T-helper 1 cell treated with Interleukin-12 subunit alpha and Interleukin-12 subunit beta and Interleukin-4 antibody, amounts not matched to agents 30 μg/mL and 1 μg/mL, for 36 hours (primary cell): ENCODE measurements around the gene ATP2B1.

ENCODE experiments used
- H3K27ac Mint-ChIP-seq: one replicate; pipeline ENCODE4 v1.8.0; 2021; ENCODE audit warnings: mild to moderate bottlenecking, mixed read lengths
- H3K27me3 Mint-ChIP-seq: one replicate; pipeline ENCODE4 v1.8.0; 2021; ENCODE audit warnings: low read depth, mixed read lengths
- H3K36me3 Mint-ChIP-seq: one replicate; pipeline ENCODE4 v1.8.0; 2021; ENCODE audit warnings: low read depth, mixed read lengths
- H3K4me1 Mint-ChIP-seq: one replicate; pipeline ENCODE4 v1.8.0; 2021; ENCODE audit warnings: low read depth, mixed read lengths
- H3K4me3 Mint-ChIP-seq: one replicate; pipeline ENCODE4 v1.8.0; 2021; ENCODE audit warnings: mild to moderate bottlenecking, moderate library complexity, mixed read lengths
- H3K9me3 Mint-ChIP-seq: one replicate; pipeline ENCODE4 v1.8.0; 2021; ENCODE audit warnings: mixed read lengths

Gene ATP2B1

DNA sequence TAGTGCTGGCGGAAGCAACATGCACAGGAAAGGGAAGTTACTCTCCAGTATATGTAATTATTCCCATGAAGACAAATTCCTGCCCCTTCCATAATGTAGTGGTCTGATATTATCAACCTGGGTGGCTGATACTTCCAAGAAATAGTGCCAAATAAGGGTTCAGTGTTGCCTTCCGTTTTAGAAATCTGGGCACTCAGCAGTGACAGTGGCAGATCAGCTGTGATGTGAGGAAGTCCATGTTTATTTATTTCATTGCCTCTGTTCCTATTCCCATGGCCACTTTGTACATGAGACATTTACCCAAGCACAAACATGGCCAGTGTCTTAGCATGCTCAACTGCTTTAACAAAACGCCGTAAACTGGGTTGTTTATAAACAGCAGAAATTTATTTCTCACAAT is 162.5 kb downstream of the ATP2B1 start:
- Mint-ChIP-seq H3K9me3 (no peaks in the 10 kb centered on the region), H3K4me3 (no peak overlapping the region), H3K27me3 (no peaks in the 10 kb centered on the region), H3K27ac (no peak overlapping the region), H3K4me1 (peaks cover 2% of the 10 kb centered on the region), H3K36me3 (no peaks in the 10 kb centered on the region)

DNA sequence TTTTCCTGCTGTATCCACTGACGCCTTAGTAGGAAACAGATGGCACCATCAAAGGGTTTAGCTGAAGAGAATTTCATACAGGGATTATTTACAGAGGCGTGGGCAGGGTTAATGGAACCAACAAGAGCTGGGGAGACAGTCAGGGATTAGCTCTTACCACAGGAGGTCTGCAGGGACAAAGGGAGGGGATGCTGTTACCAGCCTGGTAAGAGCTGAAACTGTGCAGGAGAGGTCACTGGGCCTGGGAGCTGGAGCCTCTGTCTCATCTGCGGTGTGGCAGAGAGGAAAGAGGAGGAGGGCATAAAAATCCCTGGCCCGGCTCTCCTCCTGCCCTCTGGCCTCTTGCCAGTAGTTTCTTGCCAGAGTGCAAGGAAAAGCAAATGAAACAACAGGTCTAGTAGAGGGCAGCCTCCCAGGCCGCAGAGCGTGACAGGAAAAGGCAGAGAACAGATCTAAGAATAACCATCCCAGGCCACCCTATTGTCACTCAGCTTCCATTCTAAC is 163.9 kb downstream of the ATP2B1 start:
- Mint-ChIP-seq H3K27ac (no peak overlapping the region), H3K4me3 (no peak overlapping the region), H3K9me3 (no peaks in the 10 kb centered on the region), H3K4me1 (peaks cover 2% of the 10 kb centered on the region), H3K27me3 (no peaks in the 10 kb centered on the region), H3K36me3 (no peaks in the 10 kb centered on the region)

DNA sequence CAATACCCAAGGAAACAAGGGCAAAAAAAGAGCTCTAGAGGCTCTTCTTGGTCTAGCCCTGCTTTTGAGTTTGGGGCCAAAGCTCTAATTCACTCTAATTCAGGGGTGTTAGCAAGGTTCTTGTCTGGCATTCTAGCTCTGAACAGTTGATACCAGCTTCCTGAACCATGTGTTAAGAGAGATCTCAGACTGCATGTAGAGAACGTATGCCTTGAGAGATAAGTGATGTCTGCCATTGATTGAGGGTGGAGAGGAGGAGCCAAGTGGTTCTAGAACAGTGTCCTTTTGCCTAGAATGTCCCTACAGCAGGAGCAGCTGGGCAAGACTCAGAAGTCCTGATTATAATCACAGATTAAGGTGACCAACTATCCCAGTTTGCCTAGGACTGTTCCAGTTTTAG is 164.6 kb downstream of the ATP2B1 start:
- Mint-ChIP-seq H3K27me3 (no peaks in the 10 kb centered on the region), H3K36me3 (no peaks in the 10 kb centered on the region), H3K27ac (no peak overlapping the region), H3K4me3 (no peak overlapping the region), H3K4me1 (peaks cover 2% of the 10 kb centered on the region), H3K9me3 (no peaks in the 10 kb centered on the region)

DNA sequence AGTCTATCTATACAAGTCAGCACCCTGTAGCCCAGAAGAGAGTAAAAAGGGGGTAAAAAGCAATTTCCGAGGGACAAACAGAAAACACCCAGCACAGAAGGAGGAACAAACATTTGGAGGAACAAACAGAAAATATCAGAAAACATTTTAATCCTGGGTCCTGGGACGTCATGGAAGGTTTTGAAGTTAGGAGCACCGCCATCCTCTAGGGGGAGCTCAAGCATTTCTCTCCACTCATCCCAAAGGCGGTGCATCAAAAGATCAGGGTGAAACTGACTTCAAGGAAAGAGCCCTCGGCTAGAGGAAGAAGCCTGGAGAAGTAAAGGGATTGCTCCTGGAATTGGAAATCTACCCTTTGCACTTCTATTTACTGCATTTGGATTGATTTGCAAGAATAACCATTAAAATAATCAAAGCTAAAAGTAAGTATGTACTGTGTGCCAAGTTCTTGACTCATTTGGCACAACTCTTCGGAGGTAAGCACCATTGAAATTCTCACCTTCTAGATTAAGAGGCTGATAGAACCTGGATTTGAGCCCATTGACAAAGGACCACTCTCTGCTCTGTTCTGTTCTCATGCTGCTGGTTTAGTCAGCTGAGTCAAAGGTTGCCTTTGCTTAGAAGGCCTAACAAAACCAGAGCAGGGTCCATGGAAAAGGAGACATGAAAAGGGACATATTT is 165.6 kb downstream of the ATP2B1 start:
- no peaks in the 10 kb centered on the region for H3K9me3 Mint-ChIP-seq
- no peaks in the 10 kb centered on the region for H3K36me3 Mint-ChIP-seq
- no peak overlapping the region for H3K27ac Mint-ChIP-seq
- no peak overlapping the region for H3K4me3 Mint-ChIP-seq
- no peaks in the 10 kb centered on the region for H3K27me3 Mint-ChIP-seq
- peaks cover 2% of the 10 kb centered on the region for H3K4me1 Mint-ChIP-seq

DNA sequence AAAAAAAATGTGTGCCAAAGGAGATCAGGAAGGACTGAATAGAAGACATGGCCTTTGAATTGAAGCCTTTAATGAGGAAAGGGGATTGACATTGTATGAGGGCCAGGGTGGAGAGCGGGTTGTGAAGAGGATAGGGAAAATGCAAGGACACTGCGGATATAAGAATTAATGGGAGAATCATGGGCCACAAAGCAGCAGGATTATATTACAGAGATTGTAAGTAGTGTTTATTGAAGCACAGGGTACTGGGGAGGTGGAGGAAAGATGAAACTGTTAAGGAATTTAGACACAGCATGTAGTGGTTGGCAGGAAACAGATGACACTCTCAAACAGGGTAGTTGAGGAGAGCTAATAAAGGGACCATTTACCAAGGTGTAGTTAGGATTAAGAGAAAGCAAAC is 166.4 kb downstream of the ATP2B1 start:
- Mint-ChIP-seq H3K9me3 (no peaks in the 10 kb centered on the region), H3K27ac (no peak overlapping the region), H3K36me3 (no peaks in the 10 kb centered on the region), H3K27me3 (no peaks in the 10 kb centered on the region), H3K4me3 (no peak overlapping the region), H3K4me1 (peaks cover 2% of the 10 kb centered on the region)

- H3K36me3 Mint-ChIP-seq, result no peaks in the 10 kb centered on the region
These were observed 168.1 kb downstream of the ATP2B1 start for GRCh38 chr12:89540586-89540985.

DNA sequence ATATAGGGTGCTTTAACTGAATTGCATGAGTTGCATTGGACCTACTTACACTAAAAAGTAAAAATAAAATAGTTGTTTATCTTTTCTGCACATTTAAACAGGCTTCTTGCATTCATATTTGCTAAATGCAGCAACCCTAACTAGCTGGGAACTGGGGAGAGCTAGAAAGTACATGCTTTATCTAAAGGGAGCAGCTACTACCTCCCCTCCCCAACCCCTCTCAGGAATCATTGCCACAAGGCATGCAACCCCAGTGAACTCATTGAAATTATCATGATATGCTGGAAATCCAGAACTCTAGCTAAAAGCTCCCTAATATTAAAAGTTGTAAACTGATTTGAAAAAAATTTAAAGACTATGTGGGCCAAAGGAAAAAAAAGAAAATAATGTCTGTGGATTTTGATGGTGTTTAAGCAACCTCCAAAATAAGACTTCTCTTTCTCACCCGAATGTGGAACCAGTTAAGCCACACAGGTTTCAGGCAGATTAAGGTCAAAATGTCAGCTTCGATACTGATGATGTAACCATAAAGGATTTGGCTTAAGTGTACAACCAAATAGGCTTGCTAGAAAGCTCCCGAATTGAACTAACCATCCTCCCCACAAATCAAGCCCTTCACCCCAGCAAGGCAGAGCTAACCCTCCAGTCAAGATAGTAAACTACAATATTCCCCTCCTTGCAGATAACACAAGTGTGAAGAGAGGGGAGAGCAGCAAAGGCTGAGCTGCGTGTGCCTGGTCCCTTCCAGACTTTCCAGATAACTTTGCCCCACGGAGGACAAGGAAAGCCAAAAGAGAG is 169.0 kb downstream of the ATP2B1 start:
- Mint-ChIP-seq H3K9me3 (no peaks in the 10 kb centered on the region), H3K4me1 (peaks cover 4% of the 10 kb centered on the region), H3K27ac (no peak overlapping the region), H3K36me3 (no peaks in the 10 kb centered on the region), H3K27me3 (no peaks in the 10 kb centered on the region), H3K4me3 (no peak overlapping the region)

More at GRCh38 chr12:89540586-89540985, 168.1 kb downstream of the ATP2B1 start:
- H3K4me3 Mint-ChIP-seq, result no peak overlapping the region
- no peaks in the 10 kb centered on the region for H3K27me3 Mint-ChIP-seq
- H3K4me1 Mint-ChIP-seq, result peaks cover 2% of the 10 kb centered on the region
- H3K9me3 Mint-ChIP-seq, result no peaks in the 10 kb centered on the region
- no peak overlapping the region for H3K27ac Mint-ChIP-seq

DNA sequence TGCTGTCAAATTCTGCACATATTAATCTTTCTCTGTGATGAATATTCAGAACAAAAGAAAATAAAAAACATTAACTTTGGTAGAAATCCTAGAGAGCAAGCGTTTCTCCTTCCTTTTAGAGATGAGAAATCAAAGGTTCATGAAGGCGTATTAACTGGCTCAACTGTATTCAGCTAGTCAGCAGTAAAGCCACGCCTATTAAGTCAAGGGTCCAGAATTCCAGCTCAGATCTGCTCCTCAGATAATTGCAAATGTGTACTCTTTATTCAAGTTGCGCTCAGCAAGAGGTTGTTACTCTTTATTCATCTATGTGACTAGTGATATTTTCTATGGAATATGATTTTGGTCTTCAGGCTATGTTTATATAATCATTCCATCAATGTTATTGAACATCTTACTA is 169.7 kb downstream of the ATP2B1 start:
- Mint-ChIP-seq H3K27me3 (no peaks in the 10 kb centered on the region), H3K36me3 (no peaks in the 10 kb centered on the region), H3K9me3 (no peaks in the 10 kb centered on the region), H3K27ac (no peak overlapping the region), H3K4me3 (no peak overlapping the region), H3K4me1 (peaks cover 7% of the 10 kb centered on the region)
